GOT3 (cell line): ENCODE data around the gene CBFA2T3.

Experiments used
- DNase-seq: peaks from one replicate; lab custom pipeline; 2025; ENCODE audit warnings: mixed read lengths; lab: John Stamatoyannopoulos, UW

The CBFA2T3 gene

DNA sequence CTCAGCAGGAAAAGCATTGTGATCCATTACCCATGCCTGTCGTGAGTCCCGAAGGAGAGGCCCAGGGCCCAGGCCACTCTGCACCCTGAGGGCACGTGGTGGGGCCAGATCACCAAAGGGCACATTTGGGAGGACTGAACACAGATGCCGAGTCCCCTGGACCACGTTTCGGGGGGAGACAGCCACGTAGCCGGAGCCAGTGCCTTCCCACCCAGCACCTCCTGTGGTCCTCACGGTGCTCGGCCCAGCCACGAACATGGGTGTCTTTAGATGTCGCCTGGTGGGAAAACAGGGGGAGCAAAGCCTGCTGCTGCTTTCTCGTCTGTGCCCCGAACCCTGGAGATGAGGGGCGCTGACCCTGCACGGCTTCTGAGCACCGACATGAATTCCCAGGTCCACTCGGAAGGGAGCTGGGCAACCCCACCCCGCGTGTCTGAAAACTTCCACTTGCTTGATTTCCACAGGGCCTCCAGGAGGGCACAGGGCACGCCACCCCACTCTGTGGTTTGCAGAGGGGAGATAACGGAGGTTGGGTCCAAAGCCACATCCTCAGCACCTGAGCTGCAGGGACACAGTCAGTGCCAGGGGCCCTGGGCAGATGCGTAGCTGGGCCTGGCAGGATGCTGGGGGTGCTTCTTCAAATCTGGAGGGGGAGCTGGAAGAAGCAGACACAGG is 14.4 kb downstream of the CBFA2T3 start:
- no peak for DNase-seq

DNA sequence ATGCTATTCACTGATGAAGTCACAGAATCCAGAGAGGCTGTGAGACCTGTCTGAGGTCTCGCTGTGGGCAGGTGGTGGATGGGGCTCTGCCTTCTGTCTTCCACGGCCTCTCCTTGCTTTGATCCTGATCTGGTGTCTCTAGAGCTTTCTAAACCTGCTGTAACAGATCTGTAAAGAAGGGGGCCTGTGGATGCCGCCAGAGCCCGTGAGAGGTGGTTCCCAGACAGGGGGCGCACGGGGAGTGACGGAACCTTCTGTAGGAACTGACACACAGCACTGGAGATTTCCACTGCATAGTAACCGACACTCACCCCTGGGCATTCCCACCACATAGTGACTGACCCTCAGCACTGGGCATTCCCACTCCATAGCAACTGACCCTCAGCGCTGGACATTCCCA is 16.0 kb downstream of the CBFA2T3 start:
- no peak for DNase-seq

DNA sequence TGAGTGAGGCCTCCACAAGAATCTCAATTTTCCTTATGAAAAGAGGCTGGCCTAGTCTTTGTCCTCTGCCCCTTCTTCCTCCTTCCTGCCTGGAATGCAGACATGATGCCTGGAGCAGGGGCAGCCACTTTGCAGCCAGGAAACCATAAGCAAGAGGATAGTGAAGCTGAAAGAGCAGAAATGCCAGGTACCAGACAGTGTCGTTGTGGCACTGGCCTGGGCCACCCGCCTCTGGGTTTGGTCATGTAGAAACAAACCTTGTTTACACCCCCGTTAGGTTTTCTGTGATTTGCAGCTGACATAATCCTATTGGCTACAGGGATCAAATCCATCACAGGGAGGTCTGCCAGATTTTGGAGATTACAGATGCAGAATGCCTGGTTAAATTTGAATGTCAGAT is 16.5 kb downstream of the CBFA2T3 start:
- DNase-seq, result no peak

DNA sequence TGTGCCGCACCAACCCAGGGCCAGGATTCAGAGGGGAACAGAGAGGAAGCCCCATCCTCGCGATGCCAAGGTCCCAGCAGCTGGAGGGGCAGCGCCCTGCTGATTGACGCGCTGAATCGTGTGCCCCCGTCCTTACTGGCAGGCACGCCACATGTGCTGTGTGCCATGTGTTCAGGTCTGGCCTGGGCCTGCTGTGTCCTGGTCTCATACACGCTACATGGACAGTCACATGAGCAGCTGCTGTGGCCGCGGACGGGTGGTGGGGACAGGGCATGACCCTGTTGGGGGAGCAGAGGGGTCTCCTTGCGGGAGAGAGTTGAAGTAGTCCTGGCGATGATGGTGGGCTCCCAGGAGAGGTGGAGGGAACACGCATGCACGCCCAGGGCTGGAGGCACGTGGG is 18.0 kb downstream of the CBFA2T3 start:
- no peak for DNase-seq

DNA sequence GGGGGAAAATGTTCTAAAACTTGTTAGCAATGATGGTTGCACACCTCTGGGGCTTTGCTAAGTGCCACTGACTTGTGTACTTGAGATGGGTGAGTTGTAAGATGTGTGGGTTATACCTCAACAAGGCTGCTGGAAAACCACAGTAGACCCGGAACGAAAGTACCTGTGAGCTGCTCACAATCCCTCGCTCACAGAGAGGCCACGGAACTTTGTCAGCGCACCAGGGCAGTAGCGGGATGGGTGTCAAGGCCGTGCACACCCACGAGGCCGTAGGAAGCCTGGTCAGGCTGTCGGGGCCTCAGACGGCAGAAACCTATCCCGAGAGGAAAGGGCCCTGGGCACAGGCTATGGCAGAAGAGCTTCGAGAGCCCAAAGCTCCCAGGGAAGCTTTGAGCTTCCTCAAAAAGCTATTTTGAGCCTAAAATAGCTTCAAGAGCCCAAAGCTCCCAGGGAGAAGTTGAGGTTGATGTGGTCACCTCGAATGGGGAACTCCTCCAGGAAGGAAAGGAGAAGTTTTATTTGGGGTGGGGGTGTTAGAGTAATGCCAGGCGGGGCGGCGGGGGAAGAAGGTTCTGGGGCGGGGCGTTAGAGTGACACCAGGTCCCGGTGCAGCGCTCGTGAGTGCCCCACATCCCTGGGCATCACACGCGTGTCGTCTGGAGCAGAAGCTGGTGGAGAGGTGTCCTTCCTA is 19.0 kb downstream of the CBFA2T3 start:
- no peak for DNase-seq

DNA sequence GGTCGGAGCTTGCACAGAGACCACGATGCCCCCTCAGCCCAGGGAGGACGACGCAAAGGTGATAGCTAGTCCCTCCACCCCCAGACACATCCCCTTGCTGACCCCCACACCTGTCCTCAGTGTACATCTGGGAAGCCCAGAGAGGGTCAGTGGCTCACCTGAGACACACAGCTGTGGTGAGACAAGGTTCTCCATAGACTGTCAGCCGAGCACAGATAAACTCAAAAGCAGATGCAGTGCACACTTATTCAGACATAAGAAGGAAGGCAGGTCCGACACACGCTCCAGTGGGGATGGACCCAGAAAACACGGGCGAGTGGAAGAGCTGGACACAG is 19.6 kb downstream of the CBFA2T3 start:
- DNase-seq, result no peak

DNA sequence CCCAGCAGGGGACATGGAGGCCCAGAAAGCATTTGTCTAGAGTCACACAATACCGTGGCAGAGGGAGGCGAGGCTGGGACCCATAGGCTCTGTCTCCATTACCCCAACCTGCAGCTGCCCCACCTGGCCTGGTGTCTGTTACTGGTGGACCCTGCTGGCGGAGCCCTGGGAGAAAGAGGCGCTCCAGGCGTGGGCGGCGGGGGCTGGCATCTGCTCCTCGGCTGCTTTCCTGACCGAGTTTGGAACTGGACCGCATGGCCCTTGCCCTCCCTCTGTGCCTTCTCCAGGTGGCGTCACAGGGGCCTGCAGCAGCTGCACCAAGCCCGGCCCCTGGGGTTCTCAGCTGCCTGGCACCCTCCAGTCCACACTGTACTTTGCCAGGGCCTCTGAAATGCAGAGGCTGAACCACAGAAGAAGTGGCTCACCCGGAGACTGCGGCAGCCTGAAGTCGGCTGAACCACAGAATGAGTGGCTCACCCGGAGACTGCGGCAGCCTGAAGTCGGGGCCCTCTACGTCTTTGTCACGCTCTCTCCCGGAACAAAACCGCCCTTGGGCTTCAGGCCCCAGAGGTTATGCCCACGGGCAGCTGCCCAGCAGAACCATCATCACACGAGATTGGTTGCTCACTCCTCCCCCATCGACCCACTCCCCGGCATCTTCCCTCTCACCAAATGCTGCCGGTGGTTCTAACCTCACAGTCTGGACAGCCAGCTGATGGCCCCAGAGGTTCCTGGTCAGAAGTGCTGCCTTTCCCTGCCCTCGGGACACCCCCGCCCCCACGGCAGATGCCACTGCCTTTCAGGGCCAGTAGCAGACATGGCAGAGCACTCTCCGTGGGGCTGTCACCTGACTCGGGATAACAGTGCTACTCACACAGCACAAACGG is 20.2 kb downstream of the CBFA2T3 start:
- no peak for DNase-seq

DNA sequence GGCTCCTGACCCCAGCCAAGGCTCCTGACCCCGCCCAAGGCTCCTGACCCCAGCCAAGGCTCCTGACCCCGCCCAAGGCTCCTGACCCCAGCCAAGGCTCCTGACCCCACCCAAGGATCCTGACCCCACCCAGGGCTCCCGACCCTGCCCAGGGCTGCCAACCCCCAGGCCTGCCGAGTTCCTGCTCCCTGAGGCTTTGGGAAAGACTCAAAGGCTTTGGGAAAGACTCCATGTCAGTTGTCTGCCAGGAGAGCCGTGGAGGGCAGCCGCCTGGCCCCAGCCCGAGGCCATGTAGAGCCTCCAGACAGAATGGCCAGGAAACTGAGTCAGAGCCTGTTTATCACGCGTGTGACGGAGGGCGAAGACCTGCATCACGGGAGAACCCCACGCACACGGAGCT is 21.1 kb downstream of the CBFA2T3 start:
- no peak for DNase-seq

DNA sequence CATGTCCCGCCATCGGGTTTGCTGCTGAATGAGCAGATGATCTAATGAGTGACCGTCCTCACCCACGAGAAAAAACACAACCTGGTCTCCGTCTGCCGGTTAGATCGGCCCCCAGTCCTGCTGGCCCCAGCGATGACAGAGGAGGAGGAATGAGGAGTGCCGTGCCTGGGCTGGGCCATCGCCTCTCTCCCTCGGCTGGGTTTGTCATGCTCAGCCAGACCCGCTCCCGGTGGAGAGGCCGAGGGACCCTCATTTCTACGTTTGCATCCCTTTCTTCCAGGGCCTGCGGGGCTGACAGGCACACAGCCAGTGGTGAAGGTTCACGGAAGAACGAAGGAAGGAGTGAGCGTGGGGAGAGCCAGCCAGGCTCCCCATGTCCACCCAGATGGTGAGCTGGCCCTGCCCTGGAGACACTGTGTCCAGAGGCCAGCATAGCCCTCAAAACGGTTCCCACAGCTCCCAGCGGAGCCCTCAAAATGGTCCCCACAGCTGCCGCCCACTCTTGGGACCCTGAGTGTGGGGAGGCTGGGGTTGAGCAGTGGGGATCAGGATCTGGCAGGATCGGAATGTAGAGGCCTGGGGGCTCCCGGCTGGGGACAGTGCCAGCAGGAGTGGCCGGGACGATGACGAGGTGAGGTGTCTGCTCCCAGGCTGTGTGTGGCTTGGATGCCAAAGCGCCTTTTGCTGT is 23.9 kb downstream of the CBFA2T3 start:
- no peak for DNase-seq

DNA sequence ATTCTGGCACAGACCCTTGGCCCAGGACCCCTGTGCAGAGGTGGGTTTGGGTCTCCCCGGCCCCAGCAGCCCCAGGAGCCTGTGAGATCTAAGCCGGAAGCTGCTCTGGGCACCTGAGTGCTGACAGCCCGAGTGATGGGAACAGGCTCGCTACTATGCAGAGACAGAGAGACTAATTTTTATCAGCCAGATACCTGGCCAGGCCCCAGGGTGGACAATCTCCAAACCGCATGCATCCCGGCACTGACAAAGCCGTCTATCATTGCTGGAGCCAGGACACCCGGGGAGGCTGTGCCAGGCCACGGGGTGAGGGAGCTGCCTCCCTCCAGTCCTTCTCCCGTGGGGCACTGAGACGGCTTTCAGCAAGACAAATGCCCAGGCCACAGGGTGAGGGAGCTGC is 25.0 kb downstream of the CBFA2T3 start:
- DNase-seq, result no peak

DNA sequence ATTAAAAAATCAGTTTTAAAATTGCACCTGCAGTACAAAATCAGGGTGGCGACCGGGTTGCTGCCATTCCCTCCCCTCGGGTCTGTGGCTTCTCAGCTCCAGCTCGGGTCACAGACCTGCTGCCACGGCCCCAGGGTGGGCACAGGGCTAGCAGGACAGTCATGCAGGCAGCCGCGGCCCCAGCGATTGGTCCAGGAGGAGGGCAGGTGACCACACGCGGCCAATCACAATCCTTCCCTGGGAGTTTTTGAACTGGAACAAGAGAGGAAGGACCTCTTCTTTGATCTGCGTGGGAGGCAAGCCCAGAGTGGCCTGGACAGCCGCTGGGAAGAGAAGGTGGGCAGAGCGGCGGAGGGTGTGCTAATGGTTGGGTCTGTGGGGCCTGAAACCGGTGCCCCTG is 25.5 kb downstream of the CBFA2T3 start:
- no peak for DNase-seq

DNA sequence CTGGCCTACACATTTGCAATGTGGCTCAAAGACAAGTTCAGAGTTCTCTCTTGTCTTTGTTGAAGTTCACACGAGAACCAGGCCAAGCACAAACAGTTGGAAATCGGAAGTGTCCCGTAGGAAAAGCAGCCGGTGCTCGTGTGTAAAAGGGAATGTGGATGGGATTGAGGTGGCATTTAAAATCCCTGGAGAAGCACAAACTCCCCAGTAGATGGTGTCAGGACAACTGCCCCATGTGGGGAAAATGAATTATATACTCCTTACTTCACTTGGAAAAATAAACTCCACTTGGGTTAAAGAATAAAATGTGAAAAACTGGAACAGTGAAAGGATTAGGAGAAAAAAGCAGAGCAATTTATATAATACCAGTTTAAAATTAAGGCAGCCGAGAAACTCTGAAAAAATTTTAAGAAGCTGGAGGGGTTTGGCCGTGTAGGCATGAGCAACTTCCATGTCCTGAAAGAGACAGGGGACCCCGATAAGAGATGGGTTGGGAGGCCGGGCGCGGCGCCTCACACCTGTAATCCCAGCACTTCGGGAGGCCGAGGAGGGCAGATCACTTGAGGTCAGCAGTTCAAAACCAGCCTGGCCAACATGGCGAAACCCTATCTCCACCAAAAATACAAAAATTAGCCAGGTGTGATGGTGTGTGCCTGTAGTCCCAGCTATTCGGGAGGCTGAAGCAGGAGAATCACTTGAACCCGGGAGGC is 28.1 kb downstream of the CBFA2T3 start:
- no peak for DNase-seq

DNA sequence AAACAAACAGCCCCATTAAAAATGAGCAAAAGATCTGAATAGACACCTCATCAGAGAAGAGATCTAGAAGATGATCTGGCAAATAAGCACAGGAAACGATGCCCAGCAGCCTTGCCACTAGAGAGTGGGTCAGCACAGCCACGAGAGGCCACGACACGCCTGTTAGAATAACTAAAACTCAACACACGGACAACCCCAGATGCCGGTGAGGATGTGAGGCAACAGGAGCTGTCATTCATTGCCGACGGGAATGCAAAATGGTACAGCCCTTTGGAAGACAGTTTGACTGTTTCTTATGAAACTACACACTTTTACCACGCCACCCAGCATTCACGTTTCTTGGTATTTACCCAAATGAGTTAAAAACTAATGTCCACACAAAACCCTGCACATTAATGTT is 31.5 kb downstream of the CBFA2T3 start:
- DNase-seq, result no peak

DNA sequence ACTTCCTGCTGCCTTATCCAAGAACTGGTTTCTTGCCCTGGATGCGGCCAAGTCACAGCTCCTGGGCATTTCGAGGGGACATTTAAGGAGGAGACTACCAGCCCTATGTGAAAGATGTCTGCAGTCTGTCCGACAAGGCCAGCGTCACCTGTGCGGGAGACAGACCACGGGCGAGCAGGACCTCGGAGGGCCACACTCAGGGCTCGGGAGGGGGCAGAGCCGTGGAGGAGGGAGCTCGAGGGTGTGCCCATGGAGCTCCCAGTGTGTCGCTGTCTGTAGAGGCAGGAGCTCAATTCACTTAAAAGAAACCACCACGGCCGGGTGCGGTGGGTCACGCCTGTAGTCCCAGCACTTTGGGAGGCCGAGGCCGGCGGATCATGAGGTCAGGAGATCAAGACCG is 33.3 kb downstream of the CBFA2T3 start:
- no peak for DNase-seq

DNA sequence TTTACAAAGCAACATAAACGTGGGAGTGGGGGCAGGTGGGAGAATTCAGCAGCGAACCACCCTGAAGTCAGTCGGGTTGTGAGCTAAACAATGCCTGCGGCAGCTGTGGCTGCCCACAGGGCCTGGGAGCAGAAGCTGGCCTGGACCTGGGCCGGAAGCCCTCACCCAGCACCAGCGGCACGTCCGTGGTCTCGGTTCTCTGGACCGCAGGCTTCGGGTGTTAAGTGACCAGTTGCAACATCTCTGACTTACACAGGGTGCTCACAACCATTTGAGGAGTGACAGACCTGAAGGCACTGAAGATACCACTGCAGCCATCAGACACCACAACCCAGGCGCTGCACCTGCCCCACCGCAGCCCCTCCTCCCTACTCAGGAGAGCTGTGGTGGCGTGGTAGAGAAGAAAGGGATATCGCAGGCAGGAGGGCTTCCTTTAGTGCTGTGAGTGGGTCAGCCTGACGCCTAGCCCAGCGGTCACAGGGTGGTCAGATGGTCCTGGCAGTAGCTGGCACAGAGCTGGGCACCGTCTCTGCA is 33.8 kb downstream of the CBFA2T3 start:
- no peak for DNase-seq

DNA sequence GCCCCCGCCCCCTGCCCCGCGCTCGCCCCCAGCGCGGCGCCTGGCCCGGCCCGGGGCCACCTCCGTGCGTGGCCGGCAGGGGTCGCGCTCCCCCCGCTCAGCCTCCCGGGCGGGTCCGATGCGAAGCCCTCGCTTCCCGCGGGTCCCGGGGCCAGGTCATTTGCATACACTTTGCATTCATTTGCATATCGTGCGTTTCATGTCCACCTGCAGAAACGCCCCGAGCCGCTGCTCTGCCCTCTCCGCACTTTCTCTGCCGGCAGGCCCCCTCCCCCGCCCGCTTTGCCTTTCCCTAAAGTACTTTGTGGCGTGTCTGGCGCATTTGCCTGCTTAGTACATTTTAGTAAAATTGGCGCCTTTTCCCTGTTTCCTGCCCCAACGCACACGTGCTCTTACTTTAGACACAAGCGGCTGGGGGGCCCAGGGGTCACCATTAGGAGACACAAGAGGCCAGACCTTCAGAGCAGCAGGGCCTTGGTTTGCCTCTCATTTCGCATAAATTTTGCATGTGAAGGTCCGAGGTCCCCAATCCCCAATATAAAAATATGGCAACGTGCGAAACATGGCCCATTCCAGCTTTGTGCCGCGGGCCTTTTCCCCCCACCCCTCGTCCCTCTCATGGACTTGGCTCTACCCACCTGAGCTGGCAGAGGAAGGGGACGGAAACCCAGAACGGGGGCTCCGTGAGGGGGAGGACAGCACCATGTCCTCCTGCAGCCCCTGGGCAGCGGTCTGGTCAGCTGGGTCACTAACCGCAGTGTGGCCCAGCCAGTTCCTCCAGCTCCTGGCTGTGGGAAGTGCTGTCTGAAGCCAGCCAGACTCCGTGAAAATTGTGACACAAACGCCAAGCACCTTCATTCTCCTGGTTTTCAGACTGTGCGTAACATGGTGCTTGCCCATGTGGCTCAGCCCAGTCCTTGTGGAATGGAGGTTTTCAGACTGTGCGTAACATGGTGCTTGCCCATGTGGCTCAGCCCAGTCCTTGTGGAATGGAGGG is 34.8 kb downstream of the CBFA2T3 start:
- no peak for DNase-seq

DNA sequence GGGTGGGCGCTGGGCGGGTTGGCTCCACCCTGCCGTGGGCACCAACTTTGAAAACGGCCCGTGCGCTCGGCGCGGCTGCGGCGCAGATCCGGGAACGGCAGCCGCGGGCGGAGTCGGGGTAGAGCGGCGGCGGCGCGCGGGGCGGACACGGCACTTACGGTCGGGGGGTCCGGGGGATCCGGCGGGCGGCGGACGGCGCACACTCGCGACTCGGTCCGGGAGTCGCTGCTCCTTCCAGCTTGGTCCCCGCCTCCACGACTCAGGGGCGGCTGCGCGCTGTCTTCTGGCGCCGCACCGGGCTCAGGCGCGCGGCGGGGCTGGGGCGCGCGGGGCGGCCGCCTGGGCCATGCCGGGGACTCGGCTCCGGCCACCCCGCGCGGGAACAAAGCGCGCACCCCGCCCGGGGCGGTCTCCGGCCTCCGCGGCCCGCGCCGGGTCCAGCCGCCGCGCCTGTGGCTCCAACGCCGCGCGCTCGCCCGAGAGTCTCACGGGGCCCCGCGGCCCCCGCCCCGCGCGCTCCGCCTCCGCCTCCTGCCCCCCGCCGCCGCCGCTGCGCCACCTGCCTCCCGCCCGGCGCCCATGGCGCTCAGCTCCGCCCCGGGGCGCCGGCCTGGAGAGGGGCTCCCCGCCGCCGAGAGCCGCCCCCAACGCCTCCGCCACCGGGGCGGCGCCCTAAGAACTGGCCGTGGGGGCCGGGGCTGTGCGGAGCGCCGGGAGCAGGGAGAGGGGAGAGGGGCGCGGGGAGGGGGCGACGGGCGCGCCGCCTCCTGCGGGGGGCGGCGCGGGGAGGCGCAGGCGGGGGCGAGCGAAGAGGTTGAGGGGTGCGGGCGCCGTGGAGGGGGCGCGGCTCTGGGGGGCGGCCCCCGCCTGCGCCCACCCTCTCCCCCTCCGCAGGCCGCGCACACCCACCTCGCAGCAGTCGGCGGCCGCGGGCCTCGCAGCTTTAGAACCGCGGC is 35.9 kb downstream of the CBFA2T3 start:
- DNase-seq, result no peak

DNA sequence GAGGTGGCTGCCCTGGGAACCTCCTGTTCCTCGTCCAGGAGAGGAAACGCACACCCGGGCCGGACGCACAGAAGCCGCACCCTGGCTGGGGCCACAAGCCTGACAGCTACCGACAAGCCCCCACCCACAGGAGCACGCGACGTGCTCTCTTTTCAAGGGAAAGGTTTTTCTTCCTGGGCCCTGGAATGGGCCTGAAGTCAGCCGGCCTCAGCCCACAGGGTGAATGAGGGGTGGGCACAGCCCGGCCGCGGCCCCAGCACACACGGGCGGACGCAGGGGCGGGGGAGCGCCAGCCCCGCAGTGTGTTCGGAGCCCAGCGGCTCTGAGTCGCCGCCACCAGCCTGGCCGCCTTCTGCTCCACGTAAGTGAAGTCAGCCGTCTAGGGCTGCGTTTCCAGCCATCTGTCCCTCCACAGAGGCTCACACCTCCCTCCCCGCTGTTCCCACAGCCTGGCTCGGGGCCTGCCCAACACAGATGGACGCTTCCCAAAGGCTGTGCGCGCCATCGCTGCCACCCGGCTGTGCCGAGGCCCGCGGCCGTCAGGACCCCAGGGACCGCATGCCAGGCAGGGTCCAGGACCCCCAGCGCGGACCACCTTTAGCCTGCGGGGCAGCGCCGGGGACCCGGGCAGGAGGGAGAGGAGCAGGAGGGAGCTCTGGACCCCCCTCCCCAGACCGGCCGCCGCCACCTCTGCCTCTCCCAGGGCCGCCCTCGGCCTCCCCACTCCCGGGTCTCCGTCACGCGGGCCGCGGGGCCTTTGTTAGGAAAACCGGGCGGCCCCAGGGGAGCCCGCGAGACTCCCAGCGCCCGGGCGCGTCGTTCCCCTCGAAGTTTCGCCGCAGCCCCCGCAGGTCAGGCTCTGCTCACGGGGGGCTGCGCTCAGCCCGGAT is 36.8 kb downstream of the CBFA2T3 start:
- no peak for DNase-seq
